ENCODE results near the gene NHERF1.

GRCh38 chr17:74699236-74699635, 49.2 kb upstream of the NHERF1 start:
- TF ChIP-seq, protein P1, sequence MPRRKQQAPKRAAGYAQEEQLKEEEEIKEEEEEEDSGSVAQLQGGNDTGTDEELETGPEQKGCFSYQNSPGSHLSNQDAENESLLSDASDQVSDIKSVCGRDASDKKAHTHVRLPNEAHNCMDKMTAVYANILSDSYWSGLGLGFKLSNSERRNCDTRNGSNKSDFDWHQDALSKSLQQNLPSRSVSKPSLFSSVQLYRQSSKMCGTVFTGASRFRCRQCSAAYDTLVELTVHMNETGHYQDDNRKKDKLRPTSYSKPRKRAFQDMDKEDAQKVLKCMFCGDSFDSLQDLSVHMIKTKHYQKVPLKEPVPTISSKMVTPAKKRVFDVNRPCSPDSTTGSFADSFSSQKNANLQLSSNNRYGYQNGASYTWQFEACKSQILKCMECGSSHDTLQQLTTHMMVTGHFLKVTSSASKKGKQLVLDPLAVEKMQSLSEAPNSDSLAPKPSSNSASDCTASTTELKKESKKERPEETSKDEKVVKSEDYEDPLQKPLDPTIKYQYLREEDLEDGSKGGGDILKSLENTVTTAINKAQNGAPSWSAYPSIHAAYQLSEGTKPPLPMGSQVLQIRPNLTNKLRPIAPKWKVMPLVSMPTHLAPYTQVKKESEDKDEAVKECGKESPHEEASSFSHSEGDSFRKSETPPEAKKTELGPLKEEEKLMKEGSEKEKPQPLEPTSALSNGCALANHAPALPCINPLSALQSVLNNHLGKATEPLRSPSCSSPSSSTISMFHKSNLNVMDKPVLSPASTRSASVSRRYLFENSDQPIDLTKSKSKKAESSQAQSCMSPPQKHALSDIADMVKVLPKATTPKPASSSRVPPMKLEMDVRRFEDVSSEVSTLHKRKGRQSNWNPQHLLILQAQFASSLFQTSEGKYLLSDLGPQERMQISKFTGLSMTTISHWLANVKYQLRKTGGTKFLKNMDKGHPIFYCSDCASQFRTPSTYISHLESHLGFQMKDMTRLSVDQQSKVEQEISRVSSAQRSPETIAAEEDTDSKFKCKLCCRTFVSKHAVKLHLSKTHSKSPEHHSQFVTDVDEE (CRISPR knock-in tag; IDR thresholded peaks at IDR 0.05) = no peak
- TF ChIP-seq ESRRG (CRISPR knock-in tag; IDR thresholded peaks at IDR 0.05) (no peak), PPARA (CRISPR knock-in tag; IDR thresholded peaks at IDR 0.05; ENCODE audit: borderline replicate concordance) (no peak), BACH2 (CRISPR knock-in tag; IDR thresholded peaks at IDR 0.05; ENCODE audit: borderline replicate concordance) (no peak), ZNF70 (CRISPR knock-in tag; IDR thresholded peaks at IDR 0.05) (no peak), GLIS3 (CRISPR knock-in tag; IDR thresholded peaks at IDR 0.05) (no peak)
- TF ChIP-seq, protein P2, sequence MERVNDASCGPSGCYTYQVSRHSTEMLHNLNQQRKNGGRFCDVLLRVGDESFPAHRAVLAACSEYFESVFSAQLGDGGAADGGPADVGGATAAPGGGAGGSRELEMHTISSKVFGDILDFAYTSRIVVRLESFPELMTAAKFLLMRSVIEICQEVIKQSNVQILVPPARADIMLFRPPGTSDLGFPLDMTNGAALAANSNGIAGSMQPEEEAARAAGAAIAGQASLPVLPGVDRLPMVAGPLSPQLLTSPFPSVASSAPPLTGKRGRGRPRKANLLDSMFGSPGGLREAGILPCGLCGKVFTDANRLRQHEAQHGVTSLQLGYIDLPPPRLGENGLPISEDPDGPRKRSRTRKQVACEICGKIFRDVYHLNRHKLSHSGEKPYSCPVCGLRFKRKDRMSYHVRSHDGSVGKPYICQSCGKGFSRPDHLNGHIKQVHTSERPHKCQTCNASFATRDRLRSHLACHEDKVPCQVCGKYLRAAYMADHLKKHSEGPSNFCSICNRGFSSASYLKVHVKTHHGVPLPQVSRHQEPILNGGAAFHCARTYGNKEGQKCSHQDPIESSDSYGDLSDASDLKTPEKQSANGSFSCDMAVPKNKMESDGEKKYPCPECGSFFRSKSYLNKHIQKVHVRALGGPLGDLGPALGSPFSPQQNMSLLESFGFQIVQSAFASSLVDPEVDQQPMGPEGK (CRISPR knock-in tag; IDR thresholded peaks at IDR 0.05; ENCODE audit: borderline replicate concordance) = no peak

Data from SK-N-SH treated with all-trans-retinoic acid at 6 μM for 48 hours (cell line).